Activated CD4-positive, alpha-beta T cell treated with anti-CD3 and anti-CD28 coated beads for 24 hours (primary cell): ENCODE data around the gene BRD1.
"Not testable (repeated sequence)": the region's sequence is repeated elsewhere in the genome, so short reads cannot be mapped to it uniquely, and the experiment has no call there.

Experiments
- DNase-seq, 2 donors: peaks; one replicate each; pipeline ENCODE4 v3.0.0-alpha.2; 2020; ENCODE audit warnings: low read depth in 2 of 2

BRD1 gene

GRCh38 chr22:49769691-49770546 is 57.8 kb downstream of the BRD1 start:
- no peak for DNase-seq

- no peak for DNase-seq
Observed at GRCh38 chr22:49768951-49769690, 58.6 kb downstream of the BRD1 start.

GRCh38 chr22:49768077-49768910 is 59.4 kb downstream of the BRD1 start:
- no peak for DNase-seq

- no peak for DNase-seq
Observed at GRCh38 chr22:49767355-49768062, 60.2 kb downstream of the BRD1 start.

GRCh38 chr22:49765951-49766350 is 61.7 kb downstream of the BRD1 start:
- DNase-seq = no peak

- no peak for DNase-seq
Observed at GRCh38 chr22:49765091-49765771, 62.4 kb downstream of the BRD1 start.

- no peak for DNase-seq
Observed at GRCh38 chr22:49764127-49764581, 63.5 kb downstream of the BRD1 start.

GRCh38 chr22:49763696-49764095 is 64.0 kb downstream of the BRD1 start:
- DNase-seq = no peak

GRCh38 chr22:49763138-49763537 is 64.5 kb downstream of the BRD1 start:
- no peak for DNase-seq

- DNase-seq = not testable (repeated sequence)
Observed at GRCh38 chr22:49762571-49762970, 65.1 kb downstream of the BRD1 start.

GRCh38 chr22:49761836-49762235 is 65.8 kb downstream of the BRD1 start:
- no peak for DNase-seq

- DNase-seq = no peak
Observed at GRCh38 chr22:49760630-49761571, 66.8 kb downstream of the BRD1 start.

GRCh38 chr22:49760280-49760629 is 67.4 kb downstream of the BRD1 start:
- DNase-seq = no peak

GRCh38 chr22:49756676-49757075 is 71.0 kb downstream of the BRD1 start:
- DNase-seq = no peak

- DNase-seq = no peak
Observed at GRCh38 chr22:49756201-49756600, 71.5 kb downstream of the BRD1 start.

GRCh38 chr22:49755631-49756001 is 72.1 kb downstream of the BRD1 start:
- DNase-seq = no peak

GRCh38 chr22:49754696-49755630 is 72.7 kb downstream of the BRD1 start:
- DNase-seq = no peak

- DNase-seq = no peak
Observed at GRCh38 chr22:49753961-49754695, 73.5 kb downstream of the BRD1 start.
